ENCODE data around the gene KCNJ11.

- TF ChIP-seq CTCF (IDR thresholded peaks at IDR 0.05), result no peak
- TF ChIP-seq POLR2A (IDR thresholded peaks at IDR 0.05; ENCODE audit: low read depth), result no peak
- TF ChIP-seq POLR2AphosphoS5 (IDR thresholded peaks at IDR 0.05), result no peak
- no peak for TF ChIP-seq EP300 (IDR thresholded peaks at IDR 0.05)
Measured at GRCh38 chr11:17371614-17372013, 16.8 kb downstream of the KCNJ11 start.
